HepG2 (cell line): ENCODE data around the gene ACBD7. TPM values are rescaled to one million over a fixed set of nuclear protein-coding genes. Genes with fewer than 3 reads are reported as not detected.

ENCODE experiments used
- ATAC-seq: fragments of 200-7000 bp; cut with Tn5 transposase; 3 replicates; pipeline ENCODE4 v1.9.1; 2020; ENCODE audit warnings: mild to moderate bottlenecking, moderate library complexity
- BruUV-seq: library from RNA; stranded (reverse); fragments of 400-500 nt; replicated peaks from 2 replicates; lab custom pipeline; 2021; lab: Mats Ljungman, UMichigan
- CTCF ChIA-PET: fragments of 300-600 bp; formaldehyde crosslinking; extraction: SDS; loops from one replicate; lab custom pipeline; 2021; ENCODE audit warnings: low total read pairs, inconsistent platforms, low intra/inter-chr PET ratio; lab: Yijun Ruan, JAX
- POLR2A ChIA-PET: fragments of 350-600 bp; sonication (Branson Sonifier 250); formaldehyde crosslinking; loops from one replicate; lab custom pipeline; 2020; ENCODE audit warnings: antibody characterized with exemption, inconsistent platforms; lab: Yijun Ruan, JAX
- DNase-seq: peaks from one replicate; pipeline ENCODE4 v3.0.0-alpha.2; 2015; ENCODE audit warnings: low spot score
- FAIRE-seq: peaks from 3 replicates; lab custom pipeline; 2011; peaks lifted over from hg19 to GRCh38; lab: Jason Lieb, UNC
- H2AFZ ChIP-seq: one replicate; pipeline ENCODE4 v1.6.1; 2011; ENCODE audit warnings: low read length, inconsistent platforms
- H3K27ac ChIP-seq: fragments of 300-600 bp; 3 replicates; pipeline ENCODE4 v1.8.0; 2011; ENCODE audit warnings: mixed run types, mild to moderate bottlenecking, mixed read lengths, low read length, inconsistent platforms; ENCODE audit not compliant: insufficient read depth; ENCODE audit errors: extremely low read length
- H3K27me3 ChIP-seq, 2 experiments: fragments of 200-600 bp in 1 of 2; 2 replicates in 1 of 2; 3 replicates in 1 of 2; pipeline versions ENCODE4 v1.6.0 to v1.8.0; 2011; ENCODE audit warnings: low read length in 2 of 2, mild to moderate bottlenecking in 2 of 2, moderate library complexity in 2 of 2, inconsistent platforms in 1 of 2; ENCODE audit not compliant: insufficient read depth in 2 of 2, control insufficient read depth in 1 of 2
- H3K36me3 ChIP-seq, 2 experiments: fragments of 200-600 bp in 1 of 2; replicated peaks in 1 of 2; 2 replicates in 1 of 2; 3 replicates in 1 of 2; pipeline versions ENCODE4 v1.5.1 to v1.8.0; 2011; ENCODE audit warnings: low read length in 2 of 2, inconsistent platforms in 1 of 2; ENCODE audit not compliant: insufficient read depth in 2 of 2, control insufficient read depth in 1 of 2
- H3K4me1 ChIP-seq: 2 replicates; pipeline ENCODE4 v1.5.1; 2012; ENCODE audit warnings: low read length, inconsistent platforms; ENCODE audit not compliant: insufficient read depth
- H3K4me2 ChIP-seq: 2 replicates; pipeline ENCODE4 v1.6.0; 2011; ENCODE audit warnings: low read depth, low read length, inconsistent platforms
- H3K4me3 ChIP-seq, 3 experiments: fragments of 200-600 bp in 1 of 3; sonication (generic), shearing (Covaris generic) in 1 of 3; replicated peaks in 1 of 3; 2 replicates each; pipeline ENCODE4 v1.5.1; 2011 to 2016; ENCODE audit warnings: low read length in 3 of 3, inconsistent platforms in 2 of 3, low read depth in 2 of 3, mild to moderate bottlenecking in 2 of 3, control low read depth in 1 of 3, mixed read lengths in 1 of 3; ENCODE audit not compliant: insufficient read depth in 1 of 3
- H3K79me2 ChIP-seq: one replicate; pipeline ENCODE4 v1.6.1; 2011; ENCODE audit warnings: low read length, inconsistent platforms; ENCODE audit not compliant: insufficient read depth
- H3K9ac ChIP-seq: 2 replicates; pipeline ENCODE4 v1.6.0; 2011; ENCODE audit warnings: mild to moderate bottlenecking, low read depth, low read length, inconsistent platforms; ENCODE audit not compliant: insufficient read depth
- H3K9me3 ChIP-seq: 2 replicates; pipeline ENCODE4 v1.5.1; 2012; ENCODE audit warnings: mild to moderate bottlenecking, low read length
- H4K20me1 ChIP-seq: 2 replicates; pipeline ENCODE4 v1.6.0; 2011; ENCODE audit warnings: inconsistent platforms, mild to moderate bottlenecking, low read length, moderate library complexity; ENCODE audit not compliant: insufficient read depth
- CEBPG ChIP-seq: IDR thresholded peaks from 2 replicates; pipeline ENCODE4 v1.6.1; 2016
- CENPT ChIP-seq: sonication (generic); formaldehyde crosslinking; IDR thresholded peaks from 2 replicates; pipeline ENCODE4 v1.8.0; 2022; ENCODE audit warnings: low read depth, mild to moderate bottlenecking, moderate library complexity, missing genetic modification reagents
- HMGXB4 ChIP-seq, 2 experiments: sonication (generic) in 1 of 2; formaldehyde crosslinking in 1 of 2; IDR thresholded peaks; 2 replicates each; pipeline versions ENCODE4 v1.4.0 to v1.6.1; 2018 to 2020; ENCODE audit warnings: missing genetic modification reagents in 2 of 2, borderline replicate concordance in 1 of 2, low read depth in 1 of 2, mild to moderate bottlenecking in 1 of 2, missing biosample characterization in 1 of 2
- HNF4A ChIP-seq: sonication (generic); formaldehyde crosslinking; IDR thresholded peaks from 2 replicates; pipeline ENCODE4 v1.4.0; 2020; ENCODE audit warnings: missing genetic modification reagents
- ISL2 ChIP-seq: sonication (generic); formaldehyde crosslinking; IDR thresholded peaks from 2 replicates; pipeline ENCODE4 v1.5.0; 2020; ENCODE audit warnings: missing genetic modification reagents
- MYC ChIP-seq: sonication (generic); formaldehyde crosslinking; IDR thresholded peaks from 2 replicates; pipeline ENCODE4 v1.9.0; 2021; ENCODE audit warnings: missing genetic modification reagents, borderline replicate concordance
- POLR2A ChIP-seq, 2 experiments: IDR thresholded peaks; 2 replicates each; pipeline ENCODE4 v1.6.1; 2011; ENCODE audit warnings: low read depth in 2 of 2, low read length in 2 of 2, mild to moderate bottlenecking in 1 of 2, moderate library complexity in 1 of 2; ENCODE audit not compliant: insufficient read depth in 1 of 2
- PPARG ChIP-seq: conservative IDR thresholded peaks from 2 replicates; pipeline ENCODE4 v1.6.1; 2016; ENCODE audit warnings: missing biosample characterization, missing genetic modification reagents
- SNAPC4 ChIP-seq: sonication (generic); formaldehyde crosslinking; IDR thresholded peaks from 2 replicates; pipeline ENCODE4 v1.4.0; 2020; ENCODE audit warnings: mild to moderate bottlenecking, missing genetic modification reagents
- SRY ChIP-seq: sonication (generic); formaldehyde crosslinking; IDR thresholded peaks from 2 replicates; pipeline ENCODE4 v1.8.0; 2022; ENCODE audit warnings: mild to moderate bottlenecking, missing genetic modification reagents
- U2AF2 ChIP-seq: fragments of 200-400 bp; formaldehyde crosslinking; IDR thresholded peaks from 2 replicates; pipeline ENCODE4 v1.6.1; 2017; ENCODE audit warnings: low read depth, mild to moderate bottlenecking, low read length
- ZNF598 ChIP-seq: sonication (generic); formaldehyde crosslinking; IDR thresholded peaks from 2 replicates; pipeline ENCODE4 v1.5.1; 2020; ENCODE audit warnings: mild to moderate bottlenecking, missing genetic modification reagents, borderline replicate concordance
- ZNF607 ChIP-seq: sonication (generic); formaldehyde crosslinking; IDR thresholded peaks from 2 replicates; pipeline ENCODE4 v1.5.1; 2020; ENCODE audit warnings: missing genetic modification reagents, mild to moderate bottlenecking, borderline replicate concordance
- ZNF800 ChIP-seq: sonication (generic); formaldehyde crosslinking; IDR thresholded peaks from 2 replicates; pipeline ENCODE4 v1.4.0; 2020; ENCODE audit warnings: missing genetic modification reagents
- ZNF878 ChIP-seq: sonication (generic); formaldehyde crosslinking; IDR thresholded peaks from 2 replicates; pipeline ENCODE4 v1.8.1; 2023; ENCODE audit warnings: mild to moderate bottlenecking, missing genetic modification reagents, moderate library complexity
- WGBS: methylation state at CpG from one replicate; pipeline ENCODE4 v1.1.6; 2017; ENCODE audit warnings: low lambda C conversion rate; 5-methylcytosine and 5-hydroxymethylcytosine counted together
- in situ Hi-C: cut with HindIII; loops from 2 replicates; pipeline ENCODE4 v1.10.0; 2017; ENCODE audit warnings: low pct_unique_long_range_greater_than_20kb; ENCODE audit not compliant: extremely low pct_ligation_motif_present
- intact Hi-C: fragments of 100-400 bp; cut with micrococcal nuclease; formaldehyde crosslinking; loops from one replicate; pipeline ENCODE4 v1.10.0; 2022; ENCODE audit not compliant: unreplicated experiment
- polyA plus RNA-seq, 8 experiments: library from polyadenylated mRNA; depleted of rRNA in 3 of 8; stranded (reverse) in 7 of 8; unstranded in 1 of 8; fragments of >200 nt; fragmentation: Illumina TruSeq in 4 of 8; extraction: Trizol in 4 of 8; gene quantifications; 2 replicates each; pipeline versions ENCODE4 v1.2.1 to v1.2.3, GENCODE V29; 2011 to 2016; ENCODE audit warnings: low read depth in 4 of 8, missing spikeins in 1 of 8, mixed read lengths in 1 of 8; ENCODE audit not compliant: insufficient read depth in 1 of 8
- total RNA-seq, 5 experiments: library from RNA; depleted of rRNA; stranded (reverse); fragments of >200 nt; fragmentation: Illumina TruSeq; extraction: Trizol; gene quantifications; 2 replicates each; pipeline ENCODE4 v1.2.3, GENCODE V29; 2016; ENCODE audit warnings: low read depth in 1 of 5

ACBD7 gene
- total and polyA plus RNA-seq, 2 of the 13 experiments (the other 11 are each of a cell fraction or from before 2014, with no cell fraction given), result 1.4 to 2.6 TPM

- no TSS peak for BruUV-seq
- H3K9ac ChIP-seq, result no peak overlapping the region
- H3K9me3 ChIP-seq, result no peaks in the 10 kb centered on the region
- peak; percentile 68 for FAIRE-seq
- peaks cover 20% of the 10 kb centered on the region for H3K4me1 ChIP-seq
- H2AFZ ChIP-seq, result no peak overlapping the region
- intact Hi-C loops, result loop anchor here (1.0 to 10.0 kb wide), 3 partner anchors 58 to 154 kb away; partner anchors contain the start of genes DCLRE1C and NMT2
- H3K4me3 ChIP-seq, result no peak overlapping the region
- H3K4me2 ChIP-seq, result no peak overlapping the region
- peaks cover 2% of the 10 kb centered on the region for H3K79me2 ChIP-seq
- no peaks in the 10 kb centered on the region for H3K27me3 ChIP-seq
- in situ Hi-C loops, result loop anchor here (10.0 kb wide), 2 partner anchors 112 to 142 kb away; no protein-coding TSS in a partner anchor
- ChIA-PET CTCF (interaction anchor here (0.6 kb wide), 1 partner anchor 115 kb away, joined by 3 read pairs; no protein-coding TSS in a partner anchor), POLR2A (interaction anchor here (1.4 kb wide), 1 partner anchor 9 kb away, joined by 10 read pairs; the partner anchor contains the start of gene RPP38)
- WGBS, result 67% methylated on average over 8 of the region's 8 CpGs
- no peak overlapping the region for H3K27ac ChIP-seq
- H4K20me1 ChIP-seq, result no peaks in the 10 kb centered on the region
- peak; percentile 90 for ATAC-seq
- peak; percentile 66 for DNase-seq
- H3K36me3 ChIP-seq, result peaks cover 11 to 40% of the 10 kb centered on the region in 2 experiments; a peak in 4 of 5 replicates
- TF ChIP-seq ZNF607, result peak; percentile 41; the same call in 1 of the 2 replicates
- TF ChIP-seq HMGXB4 (CRISPR knock-in tag; IDR thresholded peaks at IDR 0.05; ENCODE audit: borderline replicate concordance in 1 of 2, low read depth in 1 of 2), result peak in 1 of 2 experiments; percentile 35; a peak in 1 of 4 replicates
- TF ChIP-seq HNF4A (CRISPR knock-in tag), result peak; percentile 16; the same call in 1 of the 2 replicates
- TF ChIP-seq CEBPG (CRISPR knock-in tag), result 0 out of 2 replicates have a peak, but pooled peaks have one; percentile 4
- TF ChIP-seq ISL2 (CRISPR knock-in tag), result no peak
- no peak for TF ChIP-seq PPARG (CRISPR knock-in tag)
- no peak for TF ChIP-seq MYC
- TF ChIP-seq ZNF598 (CRISPR knock-in tag), result no peak
- TF ChIP-seq ZNF800, result no peak
- no peak for TF ChIP-seq POLR2A (IDR thresholded peaks at IDR 0.05; ENCODE audit: insufficient read depth in 1 of 2, low read depth in 2 of 2, low read length in 2 of 2)
- no peak for TF ChIP-seq ZNF878
- no peak for TF ChIP-seq SNAPC4 (CRISPR knock-in tag)
- TF ChIP-seq CENPT (CRISPR knock-in tag), result no peak
- TF ChIP-seq SRY (CRISPR knock-in tag), result no peak
- TF ChIP-seq U2AF2, result no peak
Measured at GRCh38 chr10:15106352-15107013, 17.9 kb upstream of the ACBD7 start.
